ENCODE results near the gene NCAN.
"Not testable (repeated sequence)": the region's sequence is repeated elsewhere in the genome, so short reads cannot be mapped to it uniquely, and the experiment has no call there.

NCAN gene

DNA sequence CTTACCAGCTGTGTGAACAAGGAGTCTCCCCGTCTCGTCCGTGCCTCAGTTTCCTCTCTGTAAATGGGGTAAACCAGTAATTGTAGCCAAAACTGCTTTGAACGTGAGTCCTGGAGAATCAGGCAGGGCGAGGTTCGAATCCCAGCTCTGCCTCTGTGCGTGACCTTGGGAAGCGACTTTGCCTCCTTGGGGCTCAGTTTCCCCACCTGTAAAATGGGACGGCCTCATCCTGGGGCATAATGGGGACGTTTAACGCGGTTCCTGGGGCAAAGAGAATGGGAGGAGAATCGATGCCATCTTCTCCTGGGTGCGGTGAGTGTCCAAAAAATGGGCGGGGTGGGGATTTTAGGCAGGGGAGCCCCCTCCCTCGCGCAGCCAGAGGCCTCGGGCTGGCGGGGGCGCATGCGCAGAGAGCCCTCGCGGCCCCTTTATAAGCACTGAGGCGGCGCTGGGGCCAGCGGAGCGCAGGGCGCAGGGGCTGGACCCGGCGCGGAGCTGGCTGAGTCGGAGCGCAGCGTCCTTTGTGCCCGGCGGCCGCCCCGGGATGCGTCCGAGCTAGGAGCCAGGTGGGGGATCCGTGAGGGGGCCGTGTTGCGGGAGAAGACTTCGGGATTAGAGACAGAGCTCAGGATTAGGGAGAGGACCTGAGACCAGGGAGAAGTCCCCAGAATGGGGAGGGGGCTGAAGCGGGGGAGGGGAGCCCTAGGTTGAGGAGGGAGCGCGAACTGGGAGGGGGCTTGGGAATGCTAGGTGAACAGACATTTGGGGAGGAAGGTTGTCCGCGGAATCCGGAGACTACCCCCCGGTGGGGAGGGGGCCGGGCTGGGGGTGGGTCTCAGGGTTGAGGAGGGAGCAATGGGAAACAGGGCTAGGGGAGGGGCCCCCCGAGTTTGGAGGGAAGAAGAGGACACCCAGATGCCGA lies at the start of gene NCAN:
Gene NCAN (plus strand): TSS at position 460 of the 922 bp plus-strand sequence. CDS start 4,996 bp downstream, outside the sequence.
- DNase-seq (ENCODE audit: low read depth) = no peak

DNA sequence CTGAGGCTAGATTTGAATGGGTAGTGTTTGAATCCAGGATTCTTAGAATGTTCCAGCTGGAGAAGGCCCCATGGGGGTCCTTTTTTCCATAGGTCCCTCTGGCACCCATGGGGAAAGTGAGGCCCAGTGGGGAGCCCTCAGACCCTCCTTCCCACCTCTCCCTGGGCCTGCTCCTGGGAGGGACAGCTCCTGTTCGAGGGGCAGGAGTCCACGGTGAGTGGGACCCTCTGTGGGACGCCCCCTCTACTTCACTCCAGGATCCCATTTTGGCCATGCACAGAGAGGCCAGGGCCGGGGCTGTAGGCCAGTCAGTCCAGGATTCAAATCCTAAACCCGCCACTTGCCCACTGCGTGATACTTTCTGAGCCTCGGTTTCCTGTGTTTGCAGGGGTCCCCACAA lies 49.3 kb upstream of the NCAN start:
- no peak for DNase-seq (ENCODE audit: low read depth)

DNA sequence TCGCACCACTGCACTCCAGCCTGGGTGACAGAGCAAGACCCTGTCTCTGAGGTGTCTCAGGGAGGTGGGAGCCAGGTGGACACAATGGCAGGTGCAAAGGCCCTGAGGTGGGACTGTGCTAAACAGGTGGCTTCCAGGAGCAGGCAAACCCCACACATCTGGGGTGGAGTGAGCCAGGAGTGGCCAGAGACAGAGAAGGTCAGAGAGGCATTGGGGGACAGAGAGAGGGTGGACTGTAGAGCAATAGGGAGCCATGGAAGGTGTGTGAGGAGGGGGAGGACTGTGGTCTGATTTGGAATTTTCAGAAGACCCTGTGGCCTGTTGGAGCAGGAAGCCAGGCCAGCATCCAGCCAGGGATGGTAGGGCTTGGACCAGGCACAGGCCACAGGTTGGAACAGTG lies 46.4 kb upstream of the NCAN start:
- no peak for DNase-seq (ENCODE audit: low read depth)

DNA sequence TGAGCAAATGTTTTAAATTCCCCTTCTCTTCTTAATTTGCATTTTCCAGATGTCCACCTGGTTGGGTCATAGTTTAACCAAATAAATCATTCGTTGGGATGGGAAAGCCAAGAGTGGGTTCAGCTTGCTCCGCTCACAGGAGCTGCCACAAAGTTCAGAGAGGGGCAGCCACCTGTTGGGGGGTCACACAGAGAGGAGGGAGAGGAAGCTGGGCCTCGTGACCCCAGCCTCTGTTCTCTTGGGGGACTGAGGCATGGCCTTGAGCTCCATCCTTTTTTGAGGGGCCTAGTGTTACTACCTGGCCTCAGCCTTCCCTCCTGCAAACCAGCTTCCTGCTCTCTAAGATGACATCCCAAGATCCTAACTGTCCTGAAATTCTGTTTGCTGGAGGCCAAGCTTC lies 44.1 kb upstream of the NCAN start:
- DNase-seq (ENCODE audit: low read depth) = no peak

DNA sequence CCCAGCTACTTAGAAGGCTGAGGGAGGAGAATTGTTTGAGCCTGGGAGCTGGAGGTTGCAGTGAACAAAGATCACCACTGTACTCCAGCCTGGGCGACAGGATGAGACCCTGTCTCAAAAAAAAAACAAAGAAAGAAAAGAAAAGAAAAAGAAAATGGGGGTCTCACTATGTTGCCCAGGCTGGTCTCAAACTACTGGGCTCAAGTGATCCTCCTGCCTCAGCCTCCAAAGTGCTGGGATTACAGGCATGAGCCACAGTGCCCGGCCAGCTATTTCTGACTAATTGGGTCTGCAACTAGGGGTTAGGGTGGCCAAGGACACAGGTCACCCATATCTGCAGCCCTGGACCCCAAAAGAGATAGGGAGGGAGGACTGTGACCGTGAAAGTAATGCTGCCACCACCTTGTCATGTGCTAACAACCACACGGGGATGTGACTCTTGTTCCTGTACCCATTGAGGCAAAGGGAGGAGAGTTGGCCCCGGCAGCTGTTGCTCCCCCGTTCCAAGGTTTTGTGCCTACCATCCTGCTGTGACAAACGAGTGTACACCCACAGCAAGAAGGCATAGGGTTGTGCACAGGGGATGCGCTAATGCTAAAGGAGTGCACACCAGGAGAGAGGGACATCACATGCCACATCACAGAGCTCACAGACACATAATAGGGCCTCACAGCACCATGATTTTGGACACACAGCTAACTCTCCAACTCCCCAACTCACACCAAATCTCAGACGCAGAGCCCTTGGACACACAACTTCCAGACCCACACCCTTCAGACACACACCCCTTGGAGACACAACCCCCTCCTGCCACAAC lies 42.3 kb upstream of the NCAN start:
- no peak for DNase-seq (ENCODE audit: low read depth)

DNA sequence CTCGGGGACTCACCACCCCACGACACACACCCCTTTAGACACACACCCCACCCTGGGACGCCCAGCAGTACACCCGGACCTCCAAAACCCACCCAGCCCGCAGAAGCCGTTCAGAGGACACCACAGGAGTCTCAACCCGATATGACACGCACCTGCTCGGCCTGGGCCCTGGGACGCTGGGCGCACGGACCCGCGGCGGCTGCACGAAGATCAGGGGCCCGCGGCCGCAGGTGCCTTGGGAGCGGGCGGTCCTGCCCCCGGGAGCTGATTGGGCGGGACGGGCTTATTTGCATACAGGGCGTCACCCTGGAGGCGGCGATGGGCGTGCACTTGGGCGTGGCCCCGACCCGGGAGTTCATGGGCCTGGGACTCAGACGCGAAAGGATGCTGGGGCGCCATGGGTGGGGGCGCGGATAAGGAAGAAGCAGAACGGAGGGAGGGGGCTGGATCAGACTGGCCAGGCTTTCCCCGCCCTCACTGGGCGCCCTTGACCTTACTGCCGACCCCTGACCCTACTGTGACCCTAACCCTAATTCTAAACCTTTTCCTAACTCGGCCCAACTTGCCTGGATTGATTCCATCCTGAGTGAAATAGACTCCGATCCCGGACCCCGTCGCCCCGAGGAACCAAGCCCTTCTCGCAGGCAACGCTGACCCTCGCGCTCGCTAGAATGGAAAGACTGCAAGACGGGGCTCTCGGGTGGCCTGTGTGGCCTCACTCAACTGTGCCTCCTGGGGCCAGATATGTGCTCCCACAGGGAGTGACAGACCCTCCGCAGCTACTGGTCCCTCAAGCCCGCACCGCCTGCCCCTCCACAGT lies 41.5 kb upstream of the NCAN start, which contains the start of gene MEF2B:
Gene MEF2B (minus strand): TSS at position 211 of the 820 bp plus-strand sequence. CDS start 19,528 bp downstream, outside the sequence.
- peak; percentile 66 for DNase-seq (ENCODE audit: low read depth)

DNA sequence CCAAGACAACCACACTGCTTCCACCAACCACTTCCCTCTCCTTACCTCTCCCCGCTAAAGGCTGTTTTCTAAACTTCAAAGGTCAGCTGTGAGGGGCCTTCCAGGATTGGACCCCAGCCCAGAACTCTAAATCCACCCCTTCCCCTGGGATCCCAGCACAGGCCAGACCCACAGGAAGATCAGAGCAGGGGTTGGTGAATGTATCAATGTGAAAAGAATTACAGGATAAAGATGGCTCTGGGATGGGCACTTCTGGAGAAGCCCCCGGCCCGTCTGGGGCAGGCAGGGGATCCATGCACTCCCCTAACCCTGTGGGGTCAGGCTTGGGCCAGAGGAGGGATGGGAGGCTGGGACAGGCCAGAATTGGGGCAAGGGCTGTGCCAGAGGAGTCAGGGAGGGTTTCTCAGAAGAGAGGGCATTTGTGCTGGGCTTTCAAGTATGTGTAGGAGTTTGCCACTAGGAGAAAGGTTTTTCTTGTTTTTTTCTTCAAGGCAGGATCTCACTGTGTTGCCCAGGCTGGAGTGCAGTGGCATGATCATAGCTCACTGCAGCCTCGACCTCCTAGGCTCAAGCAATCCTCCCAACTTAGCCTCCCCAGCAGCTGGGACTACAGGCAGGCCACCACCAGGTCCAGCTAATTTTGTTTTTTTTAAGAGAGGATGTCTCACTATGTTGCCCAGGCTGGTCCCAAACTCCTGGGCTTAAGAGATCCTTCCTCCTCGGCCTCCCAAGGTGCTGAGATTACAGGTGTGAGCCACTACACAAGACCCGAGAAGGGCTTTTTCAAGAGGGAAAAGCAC lies 40.7 kb upstream of the NCAN start:
- no peak for DNase-seq (ENCODE audit: low read depth)

DNA sequence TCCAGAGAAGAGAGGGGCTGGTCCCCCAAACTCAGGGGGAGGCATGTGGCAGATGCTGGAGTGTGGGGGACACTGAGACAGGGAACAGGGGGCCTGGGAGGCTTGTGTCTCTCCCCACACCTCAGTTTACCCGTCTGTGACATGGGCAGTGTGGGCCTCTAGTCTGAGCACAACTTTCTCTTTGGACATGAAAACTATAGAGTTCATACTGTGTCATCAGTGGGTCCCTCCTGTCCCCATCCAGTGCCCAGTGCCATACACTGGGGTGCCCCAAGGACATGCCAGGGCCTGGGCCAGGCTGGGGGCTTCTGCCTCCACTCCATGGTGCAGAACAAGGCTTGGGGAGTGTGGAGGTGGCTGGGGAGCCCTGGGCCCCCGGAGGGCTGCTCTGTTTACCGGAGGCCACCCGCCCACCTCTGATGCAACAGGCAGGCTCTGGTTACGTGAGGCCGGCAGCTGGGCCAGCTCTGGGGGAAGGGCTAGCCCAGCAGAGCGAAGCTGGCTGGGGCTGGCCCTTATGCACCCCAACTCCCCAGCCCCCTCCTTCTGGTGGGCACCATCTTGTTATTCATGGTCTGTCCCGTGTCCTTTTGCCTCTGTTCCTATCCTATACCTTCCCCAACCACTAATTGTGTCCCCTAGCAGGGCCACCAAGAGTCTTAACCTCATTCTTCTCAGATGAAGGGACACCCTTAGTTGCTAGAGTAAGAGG lies 39.8 kb upstream of the NCAN start:
- no peak for DNase-seq (ENCODE audit: low read depth)

DNA sequence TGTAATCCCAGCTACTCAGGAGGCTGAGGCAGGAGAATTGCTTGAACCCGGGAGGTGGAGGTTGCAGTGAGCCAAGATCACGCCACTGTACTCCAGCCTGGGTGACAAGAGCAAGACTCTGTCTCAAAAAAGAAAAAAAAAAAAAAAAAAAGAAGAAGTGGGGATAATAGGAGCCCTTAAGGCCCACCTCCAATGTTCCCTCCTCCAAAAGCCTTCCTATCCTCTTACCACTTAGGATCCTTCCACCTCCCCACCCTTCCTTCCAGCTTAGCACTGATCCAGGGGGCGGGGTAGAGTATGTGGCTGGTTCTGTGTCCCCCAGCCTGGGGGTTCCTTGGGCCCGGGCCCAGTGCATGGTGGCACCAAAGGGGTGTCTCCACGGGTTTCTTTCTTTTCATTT lies 38.5 kb upstream of the NCAN start:
- not testable (repeated sequence) for DNase-seq (ENCODE audit: low read depth)

DNA sequence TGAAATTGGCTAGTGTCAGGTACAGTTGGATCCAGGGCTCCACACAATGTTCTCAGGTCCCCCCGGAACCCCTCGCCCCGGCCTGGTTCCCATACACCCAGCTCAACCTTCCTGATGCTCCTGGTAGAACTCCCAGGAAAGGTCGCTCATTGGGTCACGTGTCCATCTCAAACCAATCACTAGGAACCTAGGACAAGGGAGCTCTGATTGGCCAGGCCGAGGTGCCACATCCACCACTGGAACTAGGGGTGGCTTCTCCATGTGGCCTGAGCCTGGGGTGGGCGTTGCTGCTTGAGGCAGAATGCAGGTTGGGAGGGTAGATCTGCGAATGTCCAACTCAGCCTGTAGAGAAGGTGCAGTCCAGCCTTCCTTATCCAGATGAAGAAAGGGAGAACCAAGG lies 34.8 kb upstream of the NCAN start:
- no peak for DNase-seq (ENCODE audit: low read depth)

DNA sequence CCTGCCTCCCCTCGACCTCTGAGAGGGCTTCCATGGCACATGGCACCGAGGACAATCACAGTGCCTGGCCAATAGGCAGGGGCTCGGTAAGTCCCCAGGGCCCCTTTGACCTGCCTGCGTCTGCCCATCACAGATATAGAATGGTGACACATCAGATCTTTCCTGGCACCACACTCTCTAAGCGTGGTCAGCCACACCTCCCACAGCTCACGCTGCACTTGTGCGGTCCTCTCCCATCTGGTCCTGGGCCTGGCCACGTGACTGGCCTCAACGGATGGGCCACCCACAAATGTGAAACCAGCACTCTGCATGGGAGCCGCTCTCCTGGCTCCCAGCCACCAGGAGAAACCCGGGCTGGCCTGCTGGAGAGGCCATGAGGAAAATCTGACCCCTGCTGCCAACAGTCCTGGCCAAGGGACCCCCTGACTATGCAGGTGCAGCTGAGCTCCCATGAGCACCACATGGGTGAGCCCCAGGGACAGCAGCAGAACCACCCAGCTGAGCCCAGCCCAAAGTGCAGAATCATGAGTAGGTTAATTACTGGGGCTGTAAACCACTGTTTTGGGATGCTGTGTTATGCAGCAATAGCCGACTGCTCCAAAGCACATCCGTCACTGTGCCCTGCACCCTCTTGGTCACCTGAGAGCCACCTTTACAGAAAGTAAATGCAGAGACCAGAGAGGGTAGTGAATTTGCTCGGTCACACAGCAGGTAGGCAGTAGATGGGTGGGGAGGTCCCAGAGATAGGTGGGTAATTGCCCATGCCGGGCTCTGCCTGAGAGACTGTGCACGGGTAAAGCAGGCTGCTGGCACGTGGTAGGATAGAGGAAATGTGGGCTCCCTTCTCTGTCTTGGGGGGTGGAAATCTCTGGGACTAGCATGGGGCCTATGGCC lies 32.0 kb upstream of the NCAN start:
- no peak for DNase-seq (ENCODE audit: low read depth)

DNA sequence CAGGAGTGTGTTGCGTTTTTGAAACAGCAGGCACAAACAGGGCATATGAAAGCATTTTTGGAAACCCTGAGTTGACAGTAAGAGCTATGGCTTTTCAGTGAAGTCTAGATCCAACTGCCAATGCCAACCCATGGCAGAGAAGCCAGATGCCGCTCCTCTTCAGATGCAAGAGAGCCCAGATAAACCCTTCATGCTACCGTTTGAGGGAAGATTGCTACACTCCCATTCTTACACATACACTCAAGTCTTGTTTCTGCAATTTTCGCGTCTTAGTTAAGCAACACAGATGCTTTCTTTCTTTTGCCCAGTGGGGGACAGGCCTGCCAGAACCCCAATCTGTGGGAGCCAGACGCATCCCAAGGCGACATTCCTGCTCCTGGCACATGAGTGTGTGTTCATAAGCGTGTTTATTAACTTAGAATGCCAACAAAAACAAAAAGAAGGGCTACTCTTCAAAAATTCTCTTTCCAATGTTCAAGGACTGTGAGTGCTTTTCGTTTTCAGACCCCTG lies 30.2 kb upstream of the NCAN start:
- DNase-seq (ENCODE audit: low read depth) = no peak

DNA sequence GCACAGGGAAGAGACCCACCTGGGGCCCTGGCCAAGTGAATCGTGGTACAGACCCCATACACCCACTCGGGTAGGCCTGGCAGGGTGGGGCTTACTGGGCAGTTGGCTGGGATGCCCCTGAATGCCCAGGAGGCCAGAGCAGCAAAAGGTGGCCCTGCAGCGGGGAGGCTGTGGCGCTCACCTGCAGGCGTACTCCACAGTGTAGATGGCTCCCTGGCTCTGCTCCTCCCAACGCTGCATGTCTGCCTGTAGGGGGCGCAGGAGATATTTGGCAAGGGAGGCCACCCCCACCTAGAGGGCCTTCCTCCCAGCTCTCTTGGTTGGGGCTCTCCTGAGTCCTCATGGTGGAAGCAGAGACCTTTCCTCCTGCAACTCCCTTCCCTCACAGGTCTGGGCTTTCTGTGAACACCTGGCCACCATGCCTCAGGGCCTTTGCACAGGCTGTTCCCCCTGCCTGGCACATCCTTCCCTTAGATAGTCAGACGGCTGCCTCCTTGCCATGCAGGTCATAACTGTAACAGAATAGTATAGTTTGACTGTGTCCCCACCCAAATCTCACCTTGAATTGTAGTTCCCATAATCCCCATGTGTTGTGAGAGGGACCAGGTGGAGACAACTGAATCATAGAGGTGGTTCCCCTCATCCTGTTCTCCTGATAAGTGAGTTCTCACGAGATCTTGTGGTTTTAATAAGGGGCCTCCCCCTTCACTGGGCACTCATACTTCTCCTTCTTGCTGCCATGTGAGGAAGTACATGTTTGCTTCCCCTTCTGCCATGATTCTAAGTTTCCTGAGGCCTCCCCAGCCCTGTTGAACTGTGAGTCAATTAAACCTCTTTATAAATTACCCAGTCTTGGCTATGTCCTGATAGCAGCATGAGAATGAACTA lies 25.7 kb upstream of the NCAN start:
- peak; percentile 60 for DNase-seq (ENCODE audit: low read depth)

DNA sequence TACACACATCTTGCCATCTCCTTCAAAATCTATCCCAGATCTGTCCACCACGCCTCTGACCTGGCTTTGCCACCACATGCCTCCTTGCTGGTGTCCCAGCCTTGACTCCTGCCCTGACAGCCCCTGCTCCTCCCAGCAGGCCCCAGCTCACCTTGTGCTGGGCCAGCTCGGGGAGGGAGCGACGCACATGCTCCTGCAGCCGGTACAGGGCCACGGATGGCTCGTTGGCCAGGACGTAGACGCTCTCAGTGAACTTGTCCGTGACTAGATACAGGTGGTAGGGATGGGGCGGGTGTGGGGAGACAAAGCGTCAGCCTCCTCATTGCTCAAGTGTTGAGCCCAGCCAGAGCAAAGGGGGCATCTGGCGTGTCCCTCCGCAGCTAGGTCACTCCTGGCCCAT lies 25.0 kb upstream of the NCAN start:
- no peak for DNase-seq (ENCODE audit: low read depth)

DNA sequence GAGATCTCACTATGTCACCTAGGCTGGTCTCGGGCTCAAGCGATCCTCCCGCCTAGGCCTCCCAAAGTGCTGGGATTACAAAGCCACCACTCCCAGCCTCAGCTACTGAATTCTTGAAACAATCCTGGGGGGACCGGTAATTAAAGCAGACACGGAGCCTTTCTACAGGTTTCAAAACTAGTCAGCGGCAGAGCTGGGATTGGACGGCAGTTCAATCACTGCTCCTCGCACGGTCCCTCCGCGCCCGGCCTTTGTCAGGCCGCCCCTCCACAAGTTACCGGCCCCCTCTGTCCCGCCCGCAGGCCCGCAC lies 20.0 kb upstream of the NCAN start:
- no peak for DNase-seq (ENCODE audit: low read depth)

DNA sequence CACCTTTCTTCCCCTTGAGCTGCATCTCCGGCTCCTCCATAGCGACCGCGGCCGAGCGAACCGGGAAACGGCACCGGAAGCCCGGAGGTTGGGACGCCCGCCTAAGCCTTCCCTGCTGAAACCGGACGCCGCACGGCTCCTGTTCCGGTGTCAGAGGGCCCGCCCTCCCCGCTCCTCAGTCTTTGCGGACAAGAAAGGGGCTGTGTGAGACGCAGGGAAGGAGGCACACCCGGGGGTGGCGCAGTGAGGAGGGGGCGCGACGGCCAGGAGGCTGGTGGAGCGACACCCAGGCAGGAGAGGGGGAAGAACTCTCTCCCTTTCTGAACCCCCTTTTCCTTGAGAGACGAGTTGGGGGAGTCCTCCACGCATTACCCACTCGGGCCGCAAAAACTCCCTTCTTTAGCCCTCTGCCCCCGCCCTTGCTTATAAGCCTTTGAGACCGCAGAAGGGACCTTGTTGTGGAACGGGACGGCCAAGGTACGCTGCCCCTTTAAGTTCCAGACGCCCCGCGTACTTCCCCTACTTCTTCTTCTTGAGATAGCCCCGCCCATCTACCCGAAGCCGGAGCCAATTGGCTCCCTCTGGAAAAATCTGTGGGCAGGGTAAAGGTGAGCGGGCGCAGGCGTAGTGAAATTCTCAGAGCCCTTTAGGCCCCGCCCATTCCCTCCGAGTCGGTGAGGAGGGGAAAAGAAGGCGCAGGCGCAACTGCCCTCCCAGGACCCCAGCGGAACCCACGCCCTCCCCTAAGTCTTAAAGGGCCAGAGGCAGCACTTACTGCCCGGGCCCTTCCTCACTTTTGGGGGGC lies 19.5 kb upstream of the NCAN start, which contains the start of the genes BORCS8 and RFXANK:
Gene BORCS8 (minus strand): TSS at position 75 of the 805 bp plus-strand sequence. CDS start 35 bp downstream, at position 40.
Gene RFXANK (plus strand): TSS at position 181 of the 805 bp plus-strand sequence. CDS start 1,689 bp downstream, outside the sequence.
- DNase-seq (ENCODE audit: low read depth) = peak; percentile 97

DNA sequence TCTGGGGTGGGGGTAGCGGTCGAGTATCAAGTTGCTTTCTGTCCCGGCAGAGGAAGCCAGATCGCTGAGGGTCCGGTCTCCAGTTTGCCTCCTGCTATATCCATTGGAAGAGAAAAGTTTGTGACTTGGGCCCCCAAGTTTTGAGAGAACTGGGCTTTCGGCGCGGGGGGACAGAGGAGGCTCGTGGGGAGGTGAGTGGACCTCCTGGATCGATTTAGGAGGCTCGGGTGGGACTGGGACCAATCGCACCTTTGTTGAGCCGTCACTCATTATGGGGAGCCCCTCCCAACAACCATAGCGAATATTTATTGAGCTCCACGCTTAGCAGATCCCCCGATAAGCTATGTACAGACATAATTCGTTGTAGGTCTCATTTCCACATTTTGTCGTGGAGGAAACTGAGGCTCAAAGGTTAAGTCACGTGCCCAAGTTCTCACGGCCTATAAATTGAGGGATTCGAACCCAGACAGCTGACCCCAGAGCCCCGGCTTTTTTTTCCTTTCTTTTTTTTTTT lies 18.8 kb upstream of the NCAN start:
- no peak for DNase-seq (ENCODE audit: low read depth)

Data from activated T-cell treated with anti-CD3 and anti-CD28 coated beads for 1 hour (primary cell).